ENCODE results near the gene NKTR.

NKTR gene

GRCh38 chr3:42656680-42657610 is 56.5 kb downstream of the NKTR start:
- peaks cover 44% of the 10 kb centered on the region for H3K79me2 ChIP-seq (ENCODE audit: control insufficient read depth, insufficient read depth, low read length, unreplicated experiment)
- no peak overlapping the region for H2AFZ ChIP-seq (ENCODE audit: low read length, unreplicated experiment)
- no peak overlapping the region for H3K27ac ChIP-seq (ENCODE audit: low read depth, low read length)
- no peaks in the 10 kb centered on the region for H3K36me3 ChIP-seq (ENCODE audit: insufficient read depth, low read length)
- H3K27me3 ChIP-seq (ENCODE audit: insufficient read depth, low read length): no peaks in the 10 kb centered on the region
- H3K4me1 ChIP-seq (ENCODE audit: control insufficient read depth, insufficient read depth, low read length, unreplicated experiment): peaks cover 42% of the 10 kb centered on the region
- H3K4me3 ChIP-seq (ENCODE audit: low read depth, low read length): no peak overlapping the region; the same call in 1 of the 2 replicates

- Histone ChIP-seq H3K4me3 (ENCODE audit: low read depth, low read length) (no peak overlapping the region), H3K27me3 (ENCODE audit: insufficient read depth, low read length) (no peaks in the 10 kb centered on the region), H3K27ac (ENCODE audit: low read depth, low read length) (no peak overlapping the region), H2AFZ (ENCODE audit: low read length, unreplicated experiment) (no peak overlapping the region), H3K79me2 (ENCODE audit: control insufficient read depth, insufficient read depth, low read length, unreplicated experiment) (peaks cover 43% of the 10 kb centered on the region), H3K36me3 (ENCODE audit: insufficient read depth, low read length) (no peaks in the 10 kb centered on the region), H3K4me1 (ENCODE audit: control insufficient read depth, insufficient read depth, low read length, unreplicated experiment) (peaks cover 34% of the 10 kb centered on the region)
These were observed 57.2 kb downstream of the NKTR start for GRCh38 chr3:42657675-42658074.

DNA sequence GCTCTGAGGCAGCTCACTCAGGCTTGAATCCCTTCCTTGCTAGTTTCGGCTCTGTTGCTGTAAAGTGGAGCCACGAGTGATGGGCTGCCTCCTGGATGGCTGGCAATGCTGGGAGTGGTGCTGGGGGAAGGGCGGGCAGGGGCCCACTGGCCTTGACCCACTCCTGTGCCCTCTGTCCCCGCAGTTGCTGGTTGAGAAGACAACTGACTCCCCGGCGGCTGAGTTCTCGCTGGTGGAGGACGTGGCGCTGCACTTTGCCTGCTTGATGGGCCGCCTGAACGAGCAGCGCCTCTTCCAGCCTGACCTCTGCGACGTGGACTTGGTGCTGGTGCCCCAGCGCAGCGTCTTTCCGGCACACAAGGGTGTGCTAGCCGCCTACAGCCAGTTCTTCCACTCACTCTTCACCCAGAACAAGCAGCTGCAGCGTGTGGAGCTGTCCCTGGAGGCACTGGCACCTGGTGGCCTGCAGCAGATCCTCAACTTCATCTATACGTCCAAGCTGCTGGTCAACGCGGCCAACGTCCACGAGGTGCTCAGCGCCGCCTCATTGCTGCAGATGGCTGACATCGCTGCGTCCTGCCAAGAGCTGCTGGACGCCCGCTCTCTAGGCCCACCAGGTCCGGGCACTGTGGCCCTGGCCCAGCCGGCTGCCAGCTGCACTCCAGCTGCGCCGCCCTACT is 57.7 kb downstream of the NKTR start:
- Histone ChIP-seq H3K27me3 (ENCODE audit: insufficient read depth, low read length) (no peaks in the 10 kb centered on the region), H3K4me1 (ENCODE audit: control insufficient read depth, insufficient read depth, low read length, unreplicated experiment) (peaks cover 29% of the 10 kb centered on the region), H3K79me2 (ENCODE audit: control insufficient read depth, insufficient read depth, low read length, unreplicated experiment) (peaks cover 38% of the 10 kb centered on the region), H3K4me3 (ENCODE audit: low read depth, low read length) (no peak overlapping the region), H2AFZ (ENCODE audit: low read length, unreplicated experiment) (no peak overlapping the region), H3K27ac (ENCODE audit: low read depth, low read length) (no peak overlapping the region), H3K36me3 (ENCODE audit: insufficient read depth, low read length) (no peaks in the 10 kb centered on the region)

DNA sequence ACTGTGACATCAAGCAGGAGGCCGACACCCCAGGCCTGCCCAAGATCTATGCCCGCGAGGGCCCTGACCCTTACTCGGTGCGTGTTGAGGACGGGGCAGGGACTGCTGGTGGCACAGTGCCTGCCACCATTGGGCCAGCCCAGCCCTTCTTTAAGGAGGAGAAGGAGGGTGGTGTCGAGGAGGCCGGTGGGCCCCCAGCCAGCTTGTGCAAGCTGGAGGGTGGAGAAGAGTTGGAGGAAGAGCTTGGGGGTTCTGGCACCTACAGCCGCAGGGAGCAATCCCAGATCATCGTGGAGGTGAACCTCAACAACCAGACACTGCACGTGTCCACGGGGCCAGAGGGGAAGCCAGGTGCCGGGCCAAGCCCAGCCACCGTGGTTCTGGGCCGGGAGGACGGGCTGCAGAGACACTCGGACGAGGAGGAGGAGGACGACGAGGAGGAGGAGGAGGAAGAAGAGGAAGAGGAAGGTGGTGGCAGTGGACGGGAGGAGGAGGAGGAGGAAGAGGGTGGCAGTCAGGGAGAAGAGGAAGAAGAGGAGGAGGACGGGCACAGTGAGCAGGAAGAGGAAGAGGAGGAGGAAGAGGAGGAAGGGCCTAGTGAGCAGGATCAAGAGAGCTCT is 58.4 kb downstream of the NKTR start:
- no peaks in the 10 kb centered on the region for H3K27me3 ChIP-seq (ENCODE audit: insufficient read depth, low read length)
- peaks cover 27% of the 10 kb centered on the region for H3K4me1 ChIP-seq (ENCODE audit: control insufficient read depth, insufficient read depth, low read length, unreplicated experiment)
- H2AFZ ChIP-seq (ENCODE audit: low read length, unreplicated experiment): no peak overlapping the region
- H3K79me2 ChIP-seq (ENCODE audit: control insufficient read depth, insufficient read depth, low read length, unreplicated experiment): peaks cover 31% of the 10 kb centered on the region
- no peaks in the 10 kb centered on the region for H3K36me3 ChIP-seq (ENCODE audit: insufficient read depth, low read length)
- H3K27ac ChIP-seq (ENCODE audit: low read depth, low read length): no peak overlapping the region
- H3K4me3 ChIP-seq (ENCODE audit: low read depth, low read length): no peak overlapping the region

DNA sequence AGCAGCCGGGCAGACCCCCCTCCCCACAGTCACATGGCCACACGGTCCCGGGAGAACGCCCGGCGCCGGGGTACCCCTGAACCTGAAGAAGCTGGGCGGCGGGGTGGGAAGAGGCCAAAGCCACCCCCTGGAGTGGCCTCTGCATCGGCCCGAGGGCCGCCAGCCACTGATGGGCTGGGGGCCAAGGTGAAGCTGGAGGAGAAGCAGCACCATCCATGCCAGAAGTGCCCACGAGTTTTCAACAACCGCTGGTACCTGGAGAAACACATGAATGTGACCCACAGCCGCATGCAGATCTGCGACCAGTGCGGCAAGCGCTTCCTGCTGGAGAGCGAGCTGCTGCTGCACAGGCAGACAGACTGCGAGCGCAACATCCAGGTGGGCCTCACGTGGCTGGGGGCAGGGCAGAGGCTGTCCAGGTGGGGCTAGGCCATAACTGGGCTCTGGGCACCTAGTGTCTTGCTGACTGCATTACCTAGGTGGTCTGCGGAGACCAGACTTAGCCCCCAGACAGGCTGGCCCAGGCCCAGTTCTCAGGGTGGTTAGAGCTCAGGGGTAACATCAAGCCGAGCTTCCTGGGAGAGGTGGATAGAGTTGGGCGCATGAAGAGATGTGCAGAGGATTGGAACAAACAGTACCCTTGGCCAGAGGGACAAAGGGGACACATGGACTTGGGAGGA is 59.1 kb downstream of the NKTR start:
- Histone ChIP-seq H3K79me2 (ENCODE audit: control insufficient read depth, insufficient read depth, low read length, unreplicated experiment) (peaks cover 26% of the 10 kb centered on the region), H2AFZ (ENCODE audit: low read length, unreplicated experiment) (no peak overlapping the region), H3K27me3 (ENCODE audit: insufficient read depth, low read length) (no peaks in the 10 kb centered on the region), H3K27ac (ENCODE audit: low read depth, low read length) (no peak overlapping the region), H3K4me1 (ENCODE audit: control insufficient read depth, insufficient read depth, low read length, unreplicated experiment) (peaks cover 27% of the 10 kb centered on the region), H3K36me3 (ENCODE audit: insufficient read depth, low read length) (no peaks in the 10 kb centered on the region), H3K4me3 (ENCODE audit: low read depth, low read length) (no peak overlapping the region)

DNA sequence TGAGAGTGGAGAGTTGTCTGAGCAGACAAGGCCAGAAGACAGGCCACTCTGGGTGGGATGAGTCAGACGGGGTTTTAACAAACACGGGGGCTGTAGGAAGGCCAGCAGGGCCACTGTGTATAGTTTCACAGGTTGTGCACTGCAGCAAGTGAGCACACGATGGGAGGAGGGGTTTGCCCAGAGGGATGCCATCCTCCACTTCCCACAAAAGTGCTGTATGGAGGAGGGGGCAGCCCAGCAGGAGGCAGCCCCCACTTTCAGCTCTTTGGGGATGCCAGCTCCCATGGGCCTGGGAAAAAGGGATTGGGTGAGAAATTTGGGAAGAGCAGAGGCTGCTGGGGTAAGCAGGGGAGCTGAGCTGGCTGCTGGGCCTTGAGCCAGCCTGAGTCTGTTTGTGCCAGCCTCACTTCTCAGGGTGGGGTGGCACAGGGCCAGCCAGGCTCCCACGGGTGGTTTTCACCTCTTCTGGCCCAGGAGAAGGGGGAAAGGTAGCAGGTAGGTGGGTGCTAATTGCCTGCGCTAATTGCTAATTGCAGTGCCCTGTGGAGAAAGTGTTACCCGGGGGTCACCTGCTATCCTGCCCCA is 59.7 kb downstream of the NKTR start:
- H2AFZ ChIP-seq (ENCODE audit: low read length, unreplicated experiment): no peak overlapping the region
- H3K27ac ChIP-seq (ENCODE audit: low read depth, low read length): no peak overlapping the region
- no peak overlapping the region for H3K4me3 ChIP-seq (ENCODE audit: low read depth, low read length)
- peaks cover 24% of the 10 kb centered on the region for H3K4me1 ChIP-seq (ENCODE audit: control insufficient read depth, insufficient read depth, low read length, unreplicated experiment)
- peaks cover 21% of the 10 kb centered on the region for H3K79me2 ChIP-seq (ENCODE audit: control insufficient read depth, insufficient read depth, low read length, unreplicated experiment)
- H3K36me3 ChIP-seq (ENCODE audit: insufficient read depth, low read length): no peaks in the 10 kb centered on the region
- no peaks in the 10 kb centered on the region for H3K27me3 ChIP-seq (ENCODE audit: insufficient read depth, low read length)

- Histone ChIP-seq H3K36me3 (ENCODE audit: insufficient read depth, low read length) (no peaks in the 10 kb centered on the region), H3K27me3 (ENCODE audit: insufficient read depth, low read length) (no peaks in the 10 kb centered on the region), H3K4me1 (ENCODE audit: control insufficient read depth, insufficient read depth, low read length, unreplicated experiment) (peaks cover 17% of the 10 kb centered on the region), H2AFZ (ENCODE audit: low read length, unreplicated experiment) (no peak overlapping the region), H3K27ac (ENCODE audit: low read depth, low read length) (no peak overlapping the region), H3K79me2 (ENCODE audit: control insufficient read depth, insufficient read depth, low read length, unreplicated experiment) (peaks cover 14% of the 10 kb centered on the region), H3K4me3 (ENCODE audit: low read depth, low read length) (no peak overlapping the region)
These were observed 60.4 kb downstream of the NKTR start for GRCh38 chr3:42660898-42661297.

DNA sequence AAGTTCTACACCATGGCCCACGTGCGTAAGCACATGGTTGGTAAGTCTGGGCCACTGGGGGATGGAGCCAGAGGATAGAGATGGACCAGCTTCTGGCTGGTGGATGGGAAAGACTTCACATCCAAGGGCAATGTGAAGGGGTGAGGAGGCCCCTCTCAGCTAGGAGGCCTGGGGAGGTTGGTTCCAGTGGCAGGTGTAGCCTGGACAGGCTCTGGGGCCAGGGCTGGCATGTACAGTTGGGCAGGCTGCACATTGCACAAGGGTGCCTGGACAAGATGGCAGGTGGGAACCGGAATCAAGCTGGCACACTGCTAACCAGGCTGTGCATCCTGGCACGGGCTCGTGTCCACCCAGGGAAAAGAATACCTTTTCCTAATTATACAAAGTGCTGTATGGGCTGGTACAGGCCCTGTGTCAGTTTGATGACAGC is 61.1 kb downstream of the NKTR start:
- H3K27ac ChIP-seq (ENCODE audit: low read depth, low read length): no peak overlapping the region
- H3K79me2 ChIP-seq (ENCODE audit: control insufficient read depth, insufficient read depth, low read length, unreplicated experiment): peaks cover 9% of the 10 kb centered on the region

GRCh38 chr3:42662037-42662812 is 61.7 kb downstream of the NKTR start:
- Histone ChIP-seq H3K79me2 (ENCODE audit: control insufficient read depth, insufficient read depth, low read length, unreplicated experiment) (peaks cover 3% of the 10 kb centered on the region), H3K27me3 (ENCODE audit: insufficient read depth, low read length) (no peaks in the 10 kb centered on the region), H3K36me3 (ENCODE audit: insufficient read depth, low read length) (no peaks in the 10 kb centered on the region), H3K4me3 (ENCODE audit: low read depth, low read length) (no peak overlapping the region), H3K4me1 (ENCODE audit: control insufficient read depth, insufficient read depth, low read length, unreplicated experiment) (peaks cover 10% of the 10 kb centered on the region), H2AFZ (ENCODE audit: low read length, unreplicated experiment) (no peak overlapping the region), H3K27ac (ENCODE audit: low read depth, low read length) (no peak overlapping the region)

More for the DNA sequence above, 61.1 kb downstream of the NKTR start:
- no peak overlapping the region for H2AFZ ChIP-seq (ENCODE audit: low read length, unreplicated experiment)
- H3K36me3 ChIP-seq (ENCODE audit: insufficient read depth, low read length): no peaks in the 10 kb centered on the region
- H3K4me1 ChIP-seq (ENCODE audit: control insufficient read depth, insufficient read depth, low read length, unreplicated experiment): peaks cover 10% of the 10 kb centered on the region
- H3K27me3 ChIP-seq (ENCODE audit: insufficient read depth, low read length): no peaks in the 10 kb centered on the region
- H3K4me3 ChIP-seq (ENCODE audit: low read depth, low read length): no peak overlapping the region

All from ACC112 (cell line).